ENCODE data around the gene ADAMTS12. TPM values are rescaled to one million over a fixed set of nuclear protein-coding genes. Genes with fewer than 3 reads are reported as not detected.

Gene ADAMTS12
- total RNA-seq, 1 experiment from 2014 or later, result 9.1 TPM

DNA sequence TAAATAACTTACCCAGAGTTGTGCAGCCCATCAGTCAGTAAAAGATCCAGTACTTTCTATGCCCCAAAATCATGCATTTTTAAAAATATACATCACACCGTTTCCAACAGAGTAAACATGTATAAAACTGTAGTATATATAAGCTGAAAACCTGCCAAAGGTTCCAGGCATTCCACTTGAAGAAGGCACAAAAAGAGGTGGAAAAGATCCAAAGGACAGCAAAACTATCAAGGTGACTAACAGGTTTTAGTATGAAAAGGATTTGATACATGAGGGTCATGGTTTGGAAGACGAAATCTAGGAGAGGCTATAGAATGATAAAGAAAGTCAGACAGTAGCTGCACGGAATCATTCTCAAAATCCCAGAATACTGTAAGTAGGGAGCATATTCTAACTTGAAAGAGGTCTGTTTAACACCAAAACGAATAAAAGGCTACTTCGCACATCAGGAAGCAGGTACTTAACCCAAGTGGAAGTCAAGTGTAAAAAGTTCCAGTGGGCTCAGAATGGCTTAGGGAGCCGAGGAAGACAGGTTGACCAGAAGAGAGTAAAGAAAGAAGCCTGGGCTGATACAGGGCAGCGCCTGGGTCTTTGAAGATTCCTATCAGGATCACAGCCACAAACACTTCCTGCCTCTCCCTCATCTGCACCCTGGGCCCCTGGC lies 207.2 kb downstream of the ADAMTS12 start:
- Histone ChIP-seq H3K9me3 (replicated peaks) (no peaks in the 10 kb centered on the region), H3K27me3 (replicated peaks) (no peaks in the 10 kb centered on the region), H3K4me1 (replicated peaks) (no peaks in the 10 kb centered on the region), H3K4me3 (no peak overlapping the region), H3K36me3 (no peaks in the 10 kb centered on the region), H3K27ac (no peak overlapping the region)
- no peak for DNase-seq (ENCODE audit: low read depth in 1 of 2, low spot score in 2 of 2)

DNA sequence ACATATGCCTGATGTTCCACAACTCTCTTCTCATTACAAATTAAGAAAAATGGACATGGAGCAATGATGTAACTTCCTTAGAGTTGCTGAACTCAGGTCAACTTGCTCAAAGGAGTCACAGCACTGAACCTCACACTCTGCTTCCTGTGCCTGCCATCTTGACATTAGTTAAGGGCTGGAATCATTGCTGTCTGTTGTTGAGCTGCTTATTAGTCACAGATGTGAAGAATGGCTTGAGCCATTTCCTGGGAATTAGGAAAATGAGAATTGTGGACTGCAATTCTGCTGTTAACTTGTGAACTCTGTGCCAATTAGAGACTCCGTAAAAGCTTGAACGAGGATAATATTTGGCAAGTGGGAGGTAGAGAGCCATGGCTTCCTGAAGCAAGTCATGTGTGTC lies 212.0 kb downstream of the ADAMTS12 start:
- H3K27me3 ChIP-seq (replicated peaks), result no peaks in the 10 kb centered on the region
- no peaks in the 10 kb centered on the region for H3K4me1 ChIP-seq (replicated peaks)
- H3K4me3 ChIP-seq, result no peak overlapping the region
- H3K36me3 ChIP-seq, result no peaks in the 10 kb centered on the region
- H3K27ac ChIP-seq, result no peak overlapping the region
- H3K9me3 ChIP-seq (replicated peaks), result no peaks in the 10 kb centered on the region
- DNase-seq (ENCODE audit: low read depth in 1 of 2, low spot score in 2 of 2), result no peak

DNA sequence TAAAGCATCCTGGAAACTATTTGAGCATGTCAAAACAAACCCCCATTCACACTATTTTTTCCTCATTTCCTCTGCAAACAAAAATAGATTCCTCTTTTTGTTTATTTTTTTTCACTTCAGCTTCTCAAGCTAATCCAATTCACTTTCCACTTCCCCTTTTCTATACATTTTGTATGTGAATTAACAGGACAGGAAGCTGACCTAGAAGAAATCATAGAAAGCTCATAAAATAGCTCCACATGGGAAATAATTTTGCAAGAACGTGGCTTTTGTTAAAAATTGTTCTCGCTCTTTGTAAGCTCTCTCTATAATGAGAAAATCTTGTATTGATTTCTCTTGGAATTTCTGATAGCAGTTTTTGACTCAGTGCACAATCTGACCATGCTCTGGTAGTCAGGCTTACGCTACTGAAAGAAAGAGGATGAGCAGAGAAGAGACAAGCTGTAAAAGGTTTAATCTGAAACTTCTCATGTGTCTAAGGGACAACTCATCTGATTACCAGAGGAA lies 215.8 kb downstream of the ADAMTS12 start:
- no peak overlapping the region for H3K4me3 ChIP-seq
- no peak overlapping the region for H3K27ac ChIP-seq
- H3K4me1 ChIP-seq (replicated peaks), result no peaks in the 10 kb centered on the region
- H3K27me3 ChIP-seq (replicated peaks), result no peaks in the 10 kb centered on the region
- no peak for DNase-seq (ENCODE audit: low read depth in 1 of 2, low spot score in 2 of 2)
- no peaks in the 10 kb centered on the region for H3K36me3 ChIP-seq
- H3K9me3 ChIP-seq (replicated peaks), result no peaks in the 10 kb centered on the region

DNA sequence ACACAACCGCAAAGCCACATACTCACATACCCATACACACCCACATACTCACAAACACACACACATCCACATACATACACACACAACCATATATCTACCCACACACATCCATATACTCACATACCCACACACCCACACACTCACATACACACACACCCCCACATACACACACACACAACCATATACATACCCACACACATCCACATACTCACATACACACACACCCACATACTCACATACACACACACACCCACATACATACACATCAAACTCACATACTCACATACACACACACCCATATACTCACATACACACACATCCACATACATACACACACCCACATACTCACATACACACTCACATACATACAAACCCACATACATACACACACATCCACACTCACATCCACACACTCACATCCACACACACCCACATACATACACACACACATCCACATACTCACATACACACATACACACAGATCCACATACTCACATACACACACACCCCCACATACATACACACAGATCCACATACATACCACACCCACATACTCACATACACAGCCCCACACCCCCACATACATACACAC lies 220.0 kb downstream of the ADAMTS12 start:
- no peaks in the 10 kb centered on the region for H3K27me3 ChIP-seq (replicated peaks)
- DNase-seq (ENCODE audit: low read depth in 1 of 2, low spot score in 2 of 2), result no peak

DNA sequence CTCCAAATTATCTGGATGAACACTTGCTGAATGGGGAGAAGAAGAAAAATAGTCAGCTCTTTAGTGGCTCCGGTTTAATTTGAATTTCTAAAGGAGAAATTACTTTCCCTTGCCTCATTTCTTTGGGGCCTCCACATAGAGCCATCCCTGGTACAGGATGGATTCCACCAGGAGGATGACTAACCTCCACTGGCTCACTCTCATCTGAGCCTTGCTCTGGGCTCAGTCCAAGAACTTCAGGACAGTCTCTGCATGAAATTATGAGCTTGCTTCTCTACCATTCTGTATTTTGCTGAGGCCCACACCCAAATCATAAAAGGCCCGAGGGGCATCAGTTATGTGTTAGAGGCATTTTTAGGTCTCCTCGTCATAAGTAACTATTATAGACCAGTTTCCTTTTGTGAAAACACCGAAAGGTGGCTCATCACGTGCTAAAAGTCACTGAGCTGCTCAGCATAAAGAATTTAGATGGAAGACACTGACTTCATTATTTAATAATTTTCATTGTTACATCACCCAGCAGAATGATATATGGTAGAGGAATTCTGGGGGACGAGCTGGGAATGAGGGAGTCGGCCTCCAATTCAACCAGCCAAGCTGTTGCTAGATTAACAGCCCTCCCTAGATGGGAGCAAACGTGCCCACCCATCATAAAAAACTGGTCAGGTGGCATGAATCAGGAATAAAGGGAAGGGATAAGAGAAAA lies 228.9 kb downstream of the ADAMTS12 start:
- H3K36me3 ChIP-seq, result no peaks in the 10 kb centered on the region
- H3K4me1 ChIP-seq (replicated peaks), result no peaks in the 10 kb centered on the region
- H3K27me3 ChIP-seq (replicated peaks), result no peaks in the 10 kb centered on the region
- no peak overlapping the region for H3K27ac ChIP-seq
- H3K4me3 ChIP-seq, result no peak overlapping the region
- no peaks in the 10 kb centered on the region for H3K9me3 ChIP-seq (replicated peaks)
- no peak for DNase-seq (ENCODE audit: low read depth in 1 of 2, low spot score in 2 of 2)

More for the DNA sequence above, 220.0 kb downstream of the ADAMTS12 start:
- Histone ChIP-seq H3K4me1 (replicated peaks) (no peaks in the 10 kb centered on the region), H3K27ac (no peak overlapping the region), H3K36me3 (no peaks in the 10 kb centered on the region), H3K4me3 (no peak overlapping the region), H3K9me3 (replicated peaks) (no peaks in the 10 kb centered on the region)

DNA sequence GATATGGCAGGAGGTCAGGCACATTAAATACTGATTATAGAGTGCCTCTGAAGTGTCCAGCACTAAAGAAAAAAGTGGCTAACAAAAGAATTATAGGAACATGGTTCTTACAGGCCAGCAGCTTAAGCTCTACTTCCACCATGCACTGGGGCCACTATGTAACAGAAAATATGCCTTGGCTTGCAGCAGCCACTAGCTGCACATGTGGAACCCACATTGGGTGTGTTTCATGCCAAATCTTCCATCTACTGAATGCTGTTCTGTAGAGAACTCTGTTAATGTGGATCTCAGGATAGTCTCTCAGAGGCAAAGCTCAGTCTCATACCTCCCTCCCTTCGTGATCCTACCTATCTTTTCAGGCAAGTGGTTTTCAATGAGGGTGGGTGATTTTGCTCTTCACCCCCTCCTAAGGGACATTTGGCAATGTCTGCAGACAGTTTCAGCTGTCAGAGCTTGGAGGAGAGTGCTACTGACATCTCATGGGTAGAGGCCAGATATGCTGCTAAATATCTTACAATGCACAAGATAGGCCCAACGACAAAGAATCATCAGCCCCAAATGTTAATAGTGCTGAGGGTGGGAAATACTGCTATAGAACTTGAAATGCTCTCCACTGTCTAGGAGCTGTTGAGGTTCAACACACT lies 232.1 kb downstream of the ADAMTS12 start:
- Histone ChIP-seq H3K36me3 (no peaks in the 10 kb centered on the region), H3K27ac (no peak overlapping the region), H3K27me3 (replicated peaks) (no peaks in the 10 kb centered on the region), H3K4me1 (replicated peaks) (no peaks in the 10 kb centered on the region), H3K4me3 (no peak overlapping the region), H3K9me3 (replicated peaks) (no peaks in the 10 kb centered on the region)
- no peak for DNase-seq (ENCODE audit: low read depth in 1 of 2, low spot score in 2 of 2)

DNA sequence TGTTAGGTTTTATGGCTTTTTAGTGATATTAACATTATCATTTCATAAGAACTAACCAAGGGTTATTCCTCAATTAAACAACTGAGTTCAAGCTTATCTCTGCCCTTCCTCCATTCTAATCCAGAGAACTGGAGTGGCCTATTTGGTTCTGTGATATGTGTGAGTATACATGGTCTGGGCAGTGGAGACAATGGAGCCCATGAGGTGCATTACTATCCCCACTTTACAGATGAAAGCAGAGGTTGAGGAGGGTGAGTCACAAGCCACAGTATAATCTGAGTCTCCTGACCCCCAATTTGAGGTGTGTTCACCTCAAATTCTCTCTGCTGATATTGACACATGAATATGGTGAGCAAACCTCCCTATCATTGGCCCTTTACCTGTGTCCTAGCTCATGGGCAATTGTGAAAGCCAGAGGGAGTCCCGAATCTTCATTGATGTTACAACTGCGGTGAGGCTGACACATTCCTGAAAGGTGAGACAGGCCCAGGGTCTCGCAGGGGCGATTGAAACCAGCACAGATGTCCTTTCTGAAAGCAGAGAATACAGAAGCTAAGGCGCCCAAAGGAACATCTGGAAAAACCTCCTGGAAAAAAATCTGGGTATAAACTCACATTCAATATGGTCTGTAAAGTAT lies 233.9 kb downstream of the ADAMTS12 start:
- Histone ChIP-seq H3K27ac (no peak overlapping the region), H3K9me3 (replicated peaks) (no peaks in the 10 kb centered on the region), H3K4me1 (replicated peaks) (no peaks in the 10 kb centered on the region), H3K36me3 (no peaks in the 10 kb centered on the region), H3K27me3 (replicated peaks) (no peaks in the 10 kb centered on the region), H3K4me3 (no peak overlapping the region)
- no peak for DNase-seq (ENCODE audit: low read depth in 1 of 2, low spot score in 2 of 2)

DNA sequence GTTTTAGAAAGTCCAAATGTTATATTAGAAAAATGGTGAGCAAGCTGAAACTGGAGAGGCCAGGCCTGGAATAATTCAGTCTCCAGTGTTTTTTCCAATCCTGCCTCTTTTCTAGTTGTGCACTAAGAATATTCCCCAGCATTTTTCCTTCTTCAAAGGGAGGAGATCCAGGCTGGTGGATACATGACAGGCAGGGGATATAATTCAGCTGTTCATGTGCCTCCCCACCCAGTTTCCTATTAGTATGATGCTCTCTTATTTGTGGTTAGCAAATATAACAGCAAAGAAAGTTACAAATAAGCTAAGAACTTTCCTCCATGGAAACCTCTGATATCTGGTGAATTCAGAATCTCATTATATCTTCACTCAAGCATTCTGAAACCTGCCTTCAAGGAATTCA lies 234.6 kb downstream of the ADAMTS12 start:
- no peak overlapping the region for H3K4me3 ChIP-seq
- no peaks in the 10 kb centered on the region for H3K27me3 ChIP-seq (replicated peaks)
- H3K27ac ChIP-seq, result no peak overlapping the region
- no peaks in the 10 kb centered on the region for H3K4me1 ChIP-seq (replicated peaks)
- no peaks in the 10 kb centered on the region for H3K36me3 ChIP-seq
- DNase-seq (ENCODE audit: low read depth in 1 of 2, low spot score in 2 of 2), result no peak
- H3K9me3 ChIP-seq (replicated peaks), result no peaks in the 10 kb centered on the region

DNA sequence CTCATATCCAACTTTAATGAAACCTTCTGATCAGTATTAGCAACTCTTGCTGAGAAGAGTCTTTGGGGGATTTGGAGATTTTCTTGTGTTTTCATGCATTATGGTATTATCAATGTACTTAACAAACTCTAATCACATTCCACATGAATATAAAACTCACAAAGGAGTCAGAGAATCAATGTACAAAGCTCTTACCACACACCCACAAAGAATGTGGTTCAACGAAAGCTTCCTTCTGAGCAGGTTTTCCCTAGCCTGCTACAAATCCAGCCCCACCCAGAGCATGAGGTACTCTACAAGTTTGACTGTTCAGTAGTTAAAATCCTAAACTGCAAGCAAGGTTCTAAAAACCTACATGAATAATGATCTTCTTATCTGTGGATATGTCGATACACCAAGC lies 240.9 kb downstream of the ADAMTS12 start:
- H3K27me3 ChIP-seq (replicated peaks), result no peaks in the 10 kb centered on the region
- no peaks in the 10 kb centered on the region for H3K9me3 ChIP-seq (replicated peaks)
- H3K4me3 ChIP-seq, result no peak overlapping the region
- no peak for DNase-seq (ENCODE audit: low read depth in 1 of 2, low spot score in 2 of 2)
- H3K27ac ChIP-seq, result no peak overlapping the region
- no peaks in the 10 kb centered on the region for H3K36me3 ChIP-seq
- no peaks in the 10 kb centered on the region for H3K4me1 ChIP-seq (replicated peaks)

DNA sequence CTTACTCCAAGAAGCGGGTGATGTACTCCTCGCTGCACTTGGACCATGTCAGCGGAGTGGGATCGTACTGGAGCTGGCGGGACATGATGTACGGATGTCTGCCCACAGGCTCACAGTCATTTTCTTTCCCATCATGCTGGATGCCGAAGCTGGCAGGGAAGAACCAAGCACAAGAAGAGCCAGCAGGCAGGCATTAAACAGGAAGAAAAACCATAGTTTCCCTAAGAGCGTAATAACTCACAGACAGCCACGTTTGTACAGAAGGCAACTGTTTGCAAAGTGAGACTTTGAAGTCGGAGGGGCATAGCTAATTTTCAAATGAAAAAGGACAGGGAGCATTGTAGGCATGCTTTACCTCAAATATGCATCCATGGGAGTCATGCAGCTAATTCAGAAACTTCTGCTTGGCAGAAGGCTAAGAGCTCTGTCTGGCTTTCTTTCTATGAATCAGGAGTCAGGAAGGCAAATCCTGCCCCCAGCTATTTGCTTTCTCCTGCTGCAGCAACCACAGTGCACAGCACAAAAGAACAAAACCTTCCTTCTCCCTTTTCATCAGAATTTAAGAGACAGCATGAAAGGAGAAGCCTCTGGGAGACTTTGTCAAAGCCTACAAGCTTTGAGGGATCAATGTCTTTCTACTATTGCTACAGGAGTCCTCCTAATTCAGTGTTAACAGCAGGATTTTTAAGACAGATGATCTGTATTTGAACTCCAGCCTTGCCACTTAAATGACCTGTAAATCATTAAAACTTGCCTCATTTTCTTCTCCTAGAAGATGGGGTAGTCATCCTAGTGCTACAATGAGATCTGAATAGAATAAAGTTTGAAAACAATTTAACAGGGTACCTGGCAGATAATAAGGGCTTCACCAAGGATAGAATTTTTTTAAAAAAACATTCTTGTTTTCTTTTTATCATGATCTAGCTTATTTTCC lies 242.0 kb downstream of the ADAMTS12 start:
- no peaks in the 10 kb centered on the region for H3K36me3 ChIP-seq
- H3K9me3 ChIP-seq (replicated peaks), result no peaks in the 10 kb centered on the region
- H3K4me1 ChIP-seq (replicated peaks), result no peaks in the 10 kb centered on the region
- peak in 1 of 2 experiments; percentile 15 for DNase-seq (ENCODE audit: low read depth in 1 of 2, low spot score in 2 of 2)
- no peak overlapping the region for H3K4me3 ChIP-seq
- no peaks in the 10 kb centered on the region for H3K27me3 ChIP-seq (replicated peaks)
- H3K27ac ChIP-seq, result no peak overlapping the region

DNA sequence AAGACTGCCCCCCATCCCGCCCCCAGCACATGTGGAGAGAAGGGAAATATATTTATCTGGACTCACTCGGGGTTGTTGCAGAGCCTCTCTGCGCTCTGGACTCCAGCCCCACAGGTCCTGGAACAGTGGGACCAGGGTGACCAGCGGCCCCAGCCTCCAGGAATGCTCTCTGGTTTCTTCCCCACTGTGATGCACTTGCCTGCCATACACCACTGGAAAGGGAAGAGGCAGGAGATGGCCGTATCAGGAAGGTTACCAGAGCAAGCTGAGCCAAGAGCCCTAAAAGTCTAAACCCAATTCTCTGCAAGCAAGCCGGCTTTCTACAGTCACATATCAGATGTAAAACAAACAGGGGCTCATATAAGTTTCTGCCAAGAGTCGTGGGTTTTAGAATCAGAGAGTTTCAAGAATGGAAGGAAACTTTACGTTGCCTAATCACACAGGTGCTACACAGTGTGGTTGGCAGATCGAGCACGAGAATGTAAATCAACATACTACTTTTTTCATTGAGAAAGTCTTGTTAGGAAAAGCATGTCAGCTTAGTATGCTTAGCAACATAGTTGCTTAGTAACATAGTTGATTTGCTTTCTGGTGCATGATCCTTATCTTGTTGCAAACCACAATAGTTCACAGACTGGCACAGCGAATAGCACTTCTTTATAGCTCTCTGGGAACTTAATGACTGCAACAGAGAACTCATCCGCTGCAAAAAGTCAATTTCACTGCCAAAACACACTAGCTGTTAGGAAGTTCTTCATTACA lies 249.9 kb downstream of the ADAMTS12 start:
- H3K27ac ChIP-seq, result no peak overlapping the region
- no peaks in the 10 kb centered on the region for H3K9me3 ChIP-seq (replicated peaks)
- no peaks in the 10 kb centered on the region for H3K27me3 ChIP-seq (replicated peaks)
- DNase-seq (ENCODE audit: low read depth in 1 of 2, low spot score in 2 of 2), result no peak
- H3K36me3 ChIP-seq, result no peaks in the 10 kb centered on the region
- no peak overlapping the region for H3K4me3 ChIP-seq
- H3K4me1 ChIP-seq (replicated peaks), result peaks cover 7% of the 10 kb centered on the region

DNA sequence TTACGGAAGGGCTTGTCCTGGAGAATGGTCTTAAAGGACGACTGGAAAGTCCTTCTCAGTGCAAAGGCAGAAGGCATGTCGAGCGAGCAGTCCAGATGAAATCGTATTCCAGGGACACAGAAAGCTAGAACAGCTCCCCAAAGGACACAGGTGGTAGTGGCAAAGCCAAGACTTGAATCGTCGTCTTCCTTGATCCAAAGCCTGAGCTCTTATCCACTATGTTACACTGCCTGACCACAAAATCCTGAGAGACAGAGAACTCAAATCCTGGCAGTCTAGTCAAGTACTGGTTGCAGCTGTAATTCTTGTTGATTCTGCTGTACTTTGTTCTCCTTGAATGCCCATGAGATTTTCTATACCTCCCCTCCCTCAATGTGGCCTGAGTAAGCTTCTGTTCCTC lies 252.3 kb downstream of the ADAMTS12 start:
- H3K27me3 ChIP-seq (replicated peaks), result no peaks in the 10 kb centered on the region
- H3K4me1 ChIP-seq (replicated peaks), result peaks cover 7% of the 10 kb centered on the region
- H3K9me3 ChIP-seq (replicated peaks), result no peaks in the 10 kb centered on the region
- H3K4me3 ChIP-seq, result no peak overlapping the region
- no peaks in the 10 kb centered on the region for H3K36me3 ChIP-seq
- H3K27ac ChIP-seq, result no peak overlapping the region
- no peak for DNase-seq (ENCODE audit: low read depth in 1 of 2, low spot score in 2 of 2)
